Measurements from ENCODE around the gene TMEM100. TPM values are rescaled to one million over a fixed set of nuclear protein-coding genes. Genes with fewer than 3 reads are reported as not detected.

Gene TMEM100, protein sequence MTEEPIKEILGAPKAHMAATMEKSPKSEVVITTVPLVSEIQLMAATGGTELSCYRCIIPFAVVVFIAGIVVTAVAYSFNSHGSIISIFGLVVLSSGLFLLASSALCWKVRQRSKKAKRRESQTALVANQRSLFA
- not detected in 2 replicates for polyA plus RNA-seq
- not detected in 2 replicates for polyA minus RNA-seq

DNA sequence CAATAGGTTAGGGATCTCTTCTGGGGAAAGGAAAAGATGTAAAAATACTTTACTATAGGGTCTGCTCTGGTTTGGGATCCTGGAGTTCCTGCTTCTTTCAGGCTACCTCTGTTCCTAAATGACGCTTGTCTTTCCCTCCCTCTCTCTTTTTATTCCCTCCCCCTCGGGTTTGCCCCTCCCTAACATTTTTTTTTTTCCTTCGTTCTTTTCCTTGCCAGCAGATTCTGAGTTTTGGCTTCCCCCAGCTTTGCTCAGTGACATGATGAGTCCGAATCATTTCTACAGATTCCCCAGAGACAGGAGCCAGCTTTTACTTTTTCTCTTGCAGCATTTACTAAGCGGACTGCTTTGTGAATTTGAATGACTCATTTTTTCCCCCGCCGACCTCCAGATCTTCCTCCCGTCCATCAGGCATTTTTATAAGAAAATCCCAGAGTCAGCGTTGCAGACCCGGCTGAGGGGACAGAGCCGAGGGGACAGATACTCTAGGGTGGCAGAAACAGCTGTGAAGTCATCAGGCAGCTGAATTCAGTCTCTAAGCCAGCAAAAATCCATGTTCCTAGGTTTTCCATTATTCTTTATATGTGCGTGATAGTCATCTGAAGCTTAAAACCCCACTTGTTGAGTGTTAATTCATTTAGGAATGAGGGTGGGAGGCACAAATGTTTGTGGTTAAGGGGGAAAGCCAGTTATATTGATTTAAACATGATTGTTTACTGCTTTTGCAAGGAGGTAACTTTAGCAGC is at the start of gene TMEM100:
Gene TMEM100, minus strand, starts transcription at position 123 of the 746 bp plus-strand sequence. CDS start 1,794 bp downstream, outside the sequence.
- no peak within 1 kb of the TSS for H3K4me3 ChIP-seq (ENCODE audit: low read length)
- no peaks in the 10 kb centered on the region for H3K36me3 ChIP-seq (ENCODE audit: insufficient read depth, low read length)
- H3K27me3 ChIP-seq (ENCODE audit: insufficient read depth, low read depth, low read length): no peaks in the 10 kb centered on the region
- TF ChIP-seq RAD21 (conservative IDR thresholded peaks at IDR 0.05) (no peak), SMC3 (conservative IDR thresholded peaks at IDR 0.05; ENCODE audit: poor library complexity) (no peak), REST (IDR thresholded peaks at IDR 0.05; ENCODE audit: borderline replicate concordance) (no peak), EZH2 (IDR thresholded peaks at IDR 0.05; ENCODE audit: borderline replicate concordance, insufficient read depth, low read length, poor library complexity, severe bottlenecking) (no peak), TAF1 (IDR thresholded peaks at IDR 0.05; ENCODE audit: low read depth) (no peak), EP300 (conservative IDR thresholded peaks at IDR 0.05; ENCODE audit: poor library complexity, severe bottlenecking) (no peak), MXI1 (conservative IDR thresholded peaks at IDR 0.05; ENCODE audit: poor library complexity, severe bottlenecking) (no peak), POLR2AphosphoS5 (IDR thresholded peaks at IDR 0.05) (no peak)
- TF ChIP-seq, protein P1, sequence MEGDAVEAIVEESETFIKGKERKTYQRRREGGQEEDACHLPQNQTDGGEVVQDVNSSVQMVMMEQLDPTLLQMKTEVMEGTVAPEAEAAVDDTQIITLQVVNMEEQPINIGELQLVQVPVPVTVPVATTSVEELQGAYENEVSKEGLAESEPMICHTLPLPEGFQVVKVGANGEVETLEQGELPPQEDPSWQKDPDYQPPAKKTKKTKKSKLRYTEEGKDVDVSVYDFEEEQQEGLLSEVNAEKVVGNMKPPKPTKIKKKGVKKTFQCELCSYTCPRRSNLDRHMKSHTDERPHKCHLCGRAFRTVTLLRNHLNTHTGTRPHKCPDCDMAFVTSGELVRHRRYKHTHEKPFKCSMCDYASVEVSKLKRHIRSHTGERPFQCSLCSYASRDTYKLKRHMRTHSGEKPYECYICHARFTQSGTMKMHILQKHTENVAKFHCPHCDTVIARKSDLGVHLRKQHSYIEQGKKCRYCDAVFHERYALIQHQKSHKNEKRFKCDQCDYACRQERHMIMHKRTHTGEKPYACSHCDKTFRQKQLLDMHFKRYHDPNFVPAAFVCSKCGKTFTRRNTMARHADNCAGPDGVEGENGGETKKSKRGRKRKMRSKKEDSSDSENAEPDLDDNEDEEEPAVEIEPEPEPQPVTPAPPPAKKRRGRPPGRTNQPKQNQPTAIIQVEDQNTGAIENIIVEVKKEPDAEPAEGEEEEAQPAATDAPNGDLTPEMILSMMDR (IDR thresholded peaks at IDR 0.05; ENCODE audit: poor library complexity, severe bottlenecking): no peak
- no peak within 1 kb of the TSS for H3K9ac ChIP-seq (ENCODE audit: low read length)
- H2AFZ ChIP-seq (ENCODE audit: low read depth, low read length): no peak within 1 kb of the TSS
- H3K9me3 ChIP-seq (ENCODE audit: low read length): no peaks in the 10 kb centered on the region
- no peaks in the 10 kb centered on the region for H3K9me2 ChIP-seq (ENCODE audit: insufficient read depth, low read length)
- H3K27ac ChIP-seq (ENCODE audit: low read length): no peak within 1 kb of the TSS
- H3F3A ChIP-seq (ENCODE audit: insufficient read depth, low read length, poor library complexity, severe bottlenecking): no peaks in the 10 kb centered on the region
- H4K20me1 ChIP-seq (ENCODE audit: insufficient read depth): no peaks in the 10 kb centered on the region
- H3K79me2 ChIP-seq (replicated peaks; ENCODE audit: insufficient read depth, low read length): no peaks in the 10 kb centered on the region
- no peak within 1 kb of the TSS for H3K4me2 ChIP-seq (ENCODE audit: low read length)

DNA sequence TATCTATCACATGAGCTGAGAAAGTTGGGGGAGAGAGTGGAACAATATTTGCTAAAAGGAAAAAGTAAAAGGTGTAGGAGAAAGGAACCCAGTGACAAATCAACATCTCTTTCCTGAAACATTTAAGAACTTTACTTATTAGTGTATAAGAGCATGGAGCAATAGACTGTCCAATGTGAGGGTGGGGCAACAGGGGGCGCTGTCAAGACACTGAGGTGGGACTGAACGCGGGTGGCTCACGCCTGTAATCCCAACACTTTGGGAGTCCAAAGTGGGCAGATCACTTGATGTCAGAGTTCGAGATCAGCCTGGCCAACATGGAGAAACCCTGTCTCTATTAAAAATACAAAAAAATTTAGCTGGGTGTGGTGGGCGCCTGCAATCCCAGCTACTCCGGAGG is 49.4 kb upstream of the TMEM100 start:
- H3K27ac ChIP-seq (ENCODE audit: low read length): no peak overlapping the region
- H3K9me3 ChIP-seq (ENCODE audit: low read length): no peaks in the 10 kb centered on the region
- no peaks in the 10 kb centered on the region for H3K27me3 ChIP-seq (ENCODE audit: insufficient read depth, low read depth, low read length)
- TF ChIP-seq EZH2 (IDR thresholded peaks at IDR 0.05; ENCODE audit: borderline replicate concordance, insufficient read depth, low read length, poor library complexity, severe bottlenecking): no peak
- no peak for TF ChIP-seq MXI1 (conservative IDR thresholded peaks at IDR 0.05; ENCODE audit: poor library complexity, severe bottlenecking)
- H3K4me2 ChIP-seq (ENCODE audit: low read length): no peak overlapping the region
- H3F3A ChIP-seq (ENCODE audit: insufficient read depth, low read length, poor library complexity, severe bottlenecking): no peaks in the 10 kb centered on the region
- H4K20me1 ChIP-seq (ENCODE audit: insufficient read depth): no peaks in the 10 kb centered on the region
- no peaks in the 10 kb centered on the region for H3K36me3 ChIP-seq (ENCODE audit: insufficient read depth, low read length)
- no peak overlapping the region for H2AFZ ChIP-seq (ENCODE audit: low read depth, low read length)
- H3K4me3 ChIP-seq (ENCODE audit: low read length): no peak overlapping the region
- no peaks in the 10 kb centered on the region for H3K79me2 ChIP-seq (replicated peaks; ENCODE audit: insufficient read depth, low read length)
- H3K9me2 ChIP-seq (ENCODE audit: insufficient read depth, low read length): no peaks in the 10 kb centered on the region
- H3K9ac ChIP-seq (ENCODE audit: low read length): no peak overlapping the region
